IMR-90 (cell line): Measurements from ENCODE around the gene FMNL3. TPM values are rescaled to one million over a fixed set of nuclear protein-coding genes. Genes with fewer than 3 reads are reported as not detected.

Experiments
- ATAC-seq: fragments of 200-7000 bp; cut with Tn5 transposase; 2 replicates; pipeline ENCODE4 v1.9.1; 2020; ENCODE audit warnings: low read depth, mild to moderate bottlenecking, moderate library complexity
- BruUV-seq: library from RNA; stranded (reverse); fragments of 400-500 nt; replicated peaks from 2 replicates; lab custom pipeline; 2021; lab: Mats Ljungman, UMichigan
- CTCF ChIA-PET: fragments of 300-600 bp; formaldehyde crosslinking; extraction: SDS; loops from one replicate; lab custom pipeline; 2021; ENCODE audit warnings: antibody characterized with exemption; lab: Yijun Ruan, JAX
- POLR2A ChIA-PET: fragments of 300-600 bp; sonication (Branson Sonifier 250); formaldehyde crosslinking; loops from one replicate; lab custom pipeline; 2022; ENCODE audit warnings: antibody characterized with exemption; ENCODE audit not compliant: unreplicated experiment; lab: Charles Lee
- DNase-seq: peaks from one replicate; pipeline ENCODE4 v3.0.0; 2013
- H2AFZ ChIP-seq: replicated peaks from 2 replicates; pipeline ENCODE3; 2013; ENCODE audit warnings: low read length, mild to moderate bottlenecking; ENCODE audit not compliant: poor library complexity
- H2AK5ac ChIP-seq: 2 replicates; pipeline ENCODE4 v1.6.1; 2013; ENCODE audit warnings: low read depth, low read length, inconsistent platforms
- H2AK9ac ChIP-seq: replicated peaks from 2 replicates; pipeline ENCODE3; 2013; ENCODE audit warnings: mild to moderate bottlenecking, low read depth, low read length, moderate library complexity; ENCODE audit not compliant: poor library complexity
- H2BK120ac ChIP-seq: 2 replicates; pipeline ENCODE4 v1.6.1; 2013; ENCODE audit warnings: low read depth, low read length, inconsistent platforms
- H2BK15ac ChIP-seq: 3 replicates; pipeline ENCODE4 v1.6.1; 2013; ENCODE audit warnings: low read depth, low read length, inconsistent platforms
- H2BK20ac ChIP-seq: 2 replicates; pipeline ENCODE4 v1.6.1; 2013; ENCODE audit warnings: low read depth, mild to moderate bottlenecking, inconsistent platforms, low read length, moderate library complexity
- H2BK5ac ChIP-seq: 2 replicates; pipeline ENCODE4 v1.6.1; 2013; ENCODE audit warnings: mild to moderate bottlenecking, low read depth, low read length, inconsistent platforms; ENCODE audit not compliant: poor library complexity, severe bottlenecking
- H3K14ac ChIP-seq: replicated peaks from 2 replicates; pipeline ENCODE4 v1.6.1; 2013; ENCODE audit warnings: low read depth, low read length, inconsistent platforms
- H3K18ac ChIP-seq: 2 replicates; pipeline ENCODE4 v1.6.1; 2013; ENCODE audit warnings: low read depth, low read length, control low read depth
- H3K23ac ChIP-seq: 2 replicates; pipeline ENCODE4 v1.6.1; 2013; ENCODE audit warnings: low read depth, low read length, inconsistent platforms
- H3K27ac ChIP-seq: 2 replicates; pipeline ENCODE4 v1.5.1; 2013; ENCODE audit warnings: mild to moderate bottlenecking, control low read depth, low read length; ENCODE audit not compliant: insufficient read depth
- H3K27me3 ChIP-seq: 2 replicates; pipeline ENCODE4 v1.6.1; 2013; ENCODE audit warnings: low read length; ENCODE audit not compliant: control insufficient read depth, insufficient read depth
- H3K36me3 ChIP-seq: 2 replicates; pipeline ENCODE4 v1.6.1; 2013; ENCODE audit warnings: low read length, mixed read lengths; ENCODE audit not compliant: control insufficient read depth, insufficient read depth
- H3K4ac ChIP-seq: 2 replicates; pipeline ENCODE4 v1.6.1; 2013; ENCODE audit warnings: low read depth, low read length, inconsistent platforms
- H3K4me1 ChIP-seq: 2 replicates; pipeline ENCODE4 v1.6.1; 2013; ENCODE audit warnings: low read length, mixed read lengths; ENCODE audit not compliant: control insufficient read depth, insufficient read depth
- H3K4me2 ChIP-seq: 2 replicates; pipeline ENCODE4 v1.6.1; 2013; ENCODE audit warnings: low read depth, mild to moderate bottlenecking, control low read depth, low read length, moderate library complexity
- H3K4me3 ChIP-seq: 2 replicates; pipeline ENCODE4 v1.5.1; 2013; ENCODE audit warnings: low read depth, mild to moderate bottlenecking, control low read depth, low read length, moderate library complexity; ENCODE audit not compliant: insufficient read depth
- H3K56ac ChIP-seq: 2 replicates; pipeline ENCODE4 v1.6.1; 2013; ENCODE audit warnings: low read length, inconsistent platforms; ENCODE audit not compliant: insufficient read depth; ENCODE audit errors: extremely low read depth
- H3K79me1 ChIP-seq, 2 experiments: 2 replicates each; pipeline ENCODE4 v1.6.1; 2013; ENCODE audit warnings: low read length in 2 of 2, inconsistent platforms in 1 of 2, low read depth in 1 of 2
- H3K9ac ChIP-seq: 2 replicates; pipeline ENCODE4 v1.6.1; 2013; ENCODE audit warnings: low read depth, low read length, control low read depth
- H3K9me1 ChIP-seq: 2 replicates; pipeline ENCODE4 v1.6.1; 2013; ENCODE audit warnings: low read length, inconsistent platforms; ENCODE audit not compliant: insufficient read depth
- H3K9me3 ChIP-seq: 2 replicates; pipeline ENCODE4 v1.6.1; 2013; ENCODE audit warnings: low read length; ENCODE audit not compliant: control insufficient read depth, insufficient read depth
- H4K20me1 ChIP-seq: 2 replicates; pipeline ENCODE4 v1.6.1; 2013; ENCODE audit warnings: low read length, inconsistent platforms; ENCODE audit not compliant: insufficient read depth
- H4K5ac ChIP-seq: 2 replicates; pipeline ENCODE4 v1.6.1; 2013; ENCODE audit warnings: mild to moderate bottlenecking, low read depth, low read length, control low read depth
- H4K8ac ChIP-seq, 2 experiments: 2 replicates each; pipeline ENCODE4 v1.6.1; 2013; ENCODE audit warnings: low read depth in 2 of 2, low read length in 2 of 2, control low read depth in 1 of 2, inconsistent platforms in 1 of 2
- H4K91ac ChIP-seq: 2 replicates; pipeline ENCODE4 v1.6.1; 2013; ENCODE audit warnings: low read depth, low read length, inconsistent platforms; ENCODE audit not compliant: insufficient read depth
- BHLHE40 ChIP-seq: fragments of 150-350 bp; IDR thresholded peaks from 2 replicates; pipeline ENCODE4 v1.6.1; 2016; ENCODE audit warnings: mild to moderate bottlenecking, low read depth, low read length
- CHD1 ChIP-seq: IDR thresholded peaks from 2 replicates; pipeline ENCODE4 v1.6.1; 2012; ENCODE audit warnings: low read depth, low read length, improper control_type of control experiment
- CTCF ChIP-seq: conservative IDR thresholded peaks from 2 replicates; pipeline ENCODE4 v1.5.1; 2012; ENCODE audit warnings: mild to moderate bottlenecking, low read depth, low read length, improper control_type of control experiment
- MAFK ChIP-seq: IDR thresholded peaks from 2 replicates; pipeline ENCODE4 v1.6.1; 2012; ENCODE audit warnings: low read depth, low read length, improper control_type of control experiment
- NFE2L2 ChIP-seq: fragments of 150-350 bp; IDR thresholded peaks from 2 replicates; pipeline ENCODE4 v1.6.1; 2016; ENCODE audit warnings: low read depth, mild to moderate bottlenecking, low read length
- POLR2A ChIP-seq: IDR thresholded peaks from 2 replicates; pipeline ENCODE4 v1.6.1; 2012; ENCODE audit warnings: mild to moderate bottlenecking, low read depth, low read length
- RAD21 ChIP-seq: IDR thresholded peaks from 2 replicates; pipeline ENCODE4 v1.6.1; 2012; ENCODE audit warnings: low read length, improper control_type of control experiment
- RFX5 ChIP-seq: IDR thresholded peaks from 2 replicates; pipeline ENCODE4 v1.8.0; 2012; ENCODE audit warnings: low read depth, mild to moderate bottlenecking, low read length, moderate library complexity
- USF2 ChIP-seq: fragments of 150-350 bp; IDR thresholded peaks from 2 replicates; pipeline ENCODE4 v1.6.1; 2017; ENCODE audit warnings: mild to moderate bottlenecking, antibody characterized with exemption, low read length, low read depth
- WGBS, 2 experiments: methylation state at CpG; one replicate each; pipeline versions ENCODE4 v1.1.5 to v1.1.7; 2013; ENCODE audit warnings: missing lambda C conversion rate in 2 of 2; ENCODE audit not compliant: insufficient read length in 1 of 2; ENCODE audit errors: extremely low coverage in 2 of 2; 5-methylcytosine and 5-hydroxymethylcytosine counted together
- dilution Hi-C: fragments of 300-500 bp; cut with HindIII; formaldehyde crosslinking; loops from one replicate; pipeline ENCODE4 v1.14.3; 2018; ENCODE audit warnings: low sequenced_read_pairs; ENCODE audit not compliant: unreplicated experiment
- in situ Hi-C: fragments of 300-500 bp; cut with MboI; formaldehyde crosslinking; loops from 3 replicates; pipeline ENCODE4 v1.14.3; 2019; ENCODE audit warnings: low sequenced_read_pairs, inconsistent platforms, mixed read lengths
- intact Hi-C: fragments of 100-400 bp; cut with micrococcal nuclease; formaldehyde crosslinking; loops from 2 replicates; pipeline ENCODE4 v1.10.0; 2022
- polyA plus RNA-seq, 3 experiments: library from polyadenylated mRNA; depleted of rRNA; stranded (reverse); fragments of >200 nt; gene quantifications; 2 replicates each; pipeline ENCODE4 v1.2.3, GENCODE V29; 2012; ENCODE audit warnings: low replicate concordance in 1 of 3
- total RNA-seq: library from RNA; depleted of rRNA; stranded (reverse); fragments of >200 nt; gene quantifications from 2 replicates; pipeline ENCODE4 v1.2.3, GENCODE V29; 2012

The FMNL3 gene
- total and polyA plus RNA-seq, 2 of the 4 experiments (the other 2 are of a cell fraction): 16.3 to 36.4 TPM

GRCh38 chr12:49635036-49635435 is 72.2 kb downstream of the FMNL3 start:
- H4K20me1 ChIP-seq: peaks cover 3% of the 10 kb centered on the region; the same call in 1 of the 2 replicates
- ATAC-seq (no peak), DNase-seq (no peak)
- POLR2A ChIA-PET: no interaction called here
- no peak overlapping the region for H3K4me2 ChIP-seq
- H3K79me1 ChIP-seq: no peaks in the 10 kb centered on the region; a peak in 1 of 4 replicates
- no peak overlapping the region for H2BK15ac ChIP-seq
- dilution Hi-C loops: no loop called here
- H2AK5ac ChIP-seq: no peak overlapping the region
- H3K27ac ChIP-seq: no peak overlapping the region
- in situ Hi-C loops: no loop called here
- no peak overlapping the region for H2BK120ac ChIP-seq
- no peaks in the 10 kb centered on the region for H3K9me1 ChIP-seq
- H4K91ac ChIP-seq: no peak overlapping the region
- intact Hi-C loops: no loop called here
- no peak for TF ChIP-seq CTCF
- TF ChIP-seq POLR2A: no peak
- no peak for TF ChIP-seq MAFK
- no peak for TF ChIP-seq BHLHE40
- TF ChIP-seq RFX5: no peak
- no peak for TF ChIP-seq RAD21
- TF ChIP-seq NFE2L2: no peak
- no peak for TF ChIP-seq USF2
- TF ChIP-seq CHD1: no peak
- no peak overlapping the region for H3K14ac ChIP-seq
- CTCF ChIA-PET: interaction anchor here (0.6 kb wide), 1 partner anchor 121 kb away, joined by 5 read pairs; no protein-coding TSS in a partner anchor
- H3K27me3 ChIP-seq: no peaks in the 10 kb centered on the region
- peaks cover 19% of the 10 kb centered on the region for H3K36me3 ChIP-seq
- no peak overlapping the region for H2AK9ac ChIP-seq
- BruUV-seq: no TSS peak
- H3K9ac ChIP-seq: no peak overlapping the region
- no peak overlapping the region for H2BK20ac ChIP-seq
- no peak overlapping the region for H4K8ac ChIP-seq
- H4K5ac ChIP-seq: no peak overlapping the region
- H3K23ac ChIP-seq: no peak overlapping the region
- H2BK5ac ChIP-seq: no peak overlapping the region
- 100% methylated on average over 1 of the region's 9 CpGs; no CpG with 5 or more reads in 1 of the 2 experiments for WGBS, 2 experiments
- H3K56ac ChIP-seq: no peak overlapping the region
- peaks cover 5% of the 10 kb centered on the region; the same call in 1 of the 2 replicates for H3K4me1 ChIP-seq
- H2AFZ ChIP-seq: no peak overlapping the region
- no peak overlapping the region for H3K4me3 ChIP-seq
- H3K4ac ChIP-seq: no peak overlapping the region
- H3K18ac ChIP-seq: no peak overlapping the region
- no peaks in the 10 kb centered on the region for H3K9me3 ChIP-seq
